Duodenal mucosa (tissue), 2 donors: ENCODE measurements around the gene XXYLT1.

Experiments used
- H3K27ac ChIP-seq: one replicate; pipeline ENCODE4 v1.7.0; 2013; ENCODE audit warnings: low read depth, low read length
- H3K27me3 ChIP-seq, 2 donors: one replicate each; pipeline ENCODE4 v1.7.0; 2013; ENCODE audit warnings: low read length in 2 of 2, control low read depth in 1 of 2; ENCODE audit not compliant: insufficient read depth in 2 of 2, control insufficient read depth in 1 of 2
- H3K36me3 ChIP-seq, 2 donors: one replicate each; pipeline ENCODE4 v1.7.0; 2013; ENCODE audit warnings: low read length in 2 of 2, control low read depth in 1 of 2; ENCODE audit not compliant: insufficient read depth in 2 of 2, control insufficient read depth in 1 of 2
- H3K4me1 ChIP-seq, 2 donors: one replicate each; pipeline ENCODE4 v1.7.0; 2013; ENCODE audit warnings: low read length in 2 of 2, control low read depth in 1 of 2; ENCODE audit not compliant: insufficient read depth in 2 of 2, control insufficient read depth in 1 of 2
- H3K4me3 ChIP-seq, 2 donors: one replicate each; pipeline ENCODE4 v1.7.0; 2013; ENCODE audit warnings: low read length in 2 of 2, low read depth in 1 of 2
- H3K9ac ChIP-seq, 2 donors: one replicate each; pipeline ENCODE4 v1.7.0; 2013; ENCODE audit warnings: low read length in 2 of 2, low read depth in 1 of 2
- H3K9me3 ChIP-seq, 2 donors: one replicate each; pipeline ENCODE4 v1.7.0; 2013; ENCODE audit warnings: low read length in 2 of 2, control low read depth in 1 of 2; ENCODE audit not compliant: control insufficient read depth in 1 of 2

The XXYLT1 gene

GRCh38 chr3:195062866-195063540 lies 208.0 kb downstream of the XXYLT1 start:
- Histone ChIP-seq H3K27me3 (no peaks in the 10 kb centered on the region), H3K9ac (no peak overlapping the region), H3K9me3 (no peaks in the 10 kb centered on the region), H3K36me3 (no peaks in the 10 kb centered on the region), H3K27ac (no peak overlapping the region), H3K4me3 (no peak overlapping the region), H3K4me1 (peaks cover 9 to 15% of the 10 kb centered on the region in 2 donors)

- H3K9me3 ChIP-seq = no peaks in the 10 kb centered on the region
- no peak overlapping the region for H3K9ac ChIP-seq
- H3K27ac ChIP-seq = no peak overlapping the region
- no peaks in the 10 kb centered on the region for H3K27me3 ChIP-seq
- H3K4me1 ChIP-seq = peaks cover 9 to 15% of the 10 kb centered on the region in 2 donors
- no peaks in the 10 kb centered on the region for H3K36me3 ChIP-seq
- no peak overlapping the region for H3K4me3 ChIP-seq
These were observed 209.0 kb downstream of the XXYLT1 start for GRCh38 chr3:195061756-195062655.

GRCh38 chr3:195060531-195061291 lies 210.2 kb downstream of the XXYLT1 start:
- Histone ChIP-seq H3K27ac (no peak overlapping the region), H3K4me3 (no peak overlapping the region), H3K36me3 (no peaks in the 10 kb centered on the region), H3K27me3 (no peaks in the 10 kb centered on the region), H3K4me1 (peaks cover 9 to 15% of the 10 kb centered on the region in 2 donors), H3K9me3 (no peaks in the 10 kb centered on the region), H3K9ac (no peak overlapping the region)

DNA sequence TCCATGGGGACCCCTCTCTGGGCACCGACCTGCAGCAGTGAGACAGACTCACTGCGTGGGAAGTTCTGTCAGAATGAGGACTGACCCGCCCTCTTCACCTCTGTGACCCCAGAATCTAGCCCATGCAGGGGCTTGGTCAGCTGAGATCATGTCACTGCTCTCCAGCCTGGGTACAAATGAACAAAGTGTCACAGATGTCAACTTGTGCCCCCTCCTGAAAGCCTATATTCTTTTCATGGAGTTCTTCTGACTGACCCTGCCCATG lies 210.8 kb downstream of the XXYLT1 start:
- Histone ChIP-seq H3K9me3 (no peaks in the 10 kb centered on the region), H3K4me1 (peaks cover 9 to 15% of the 10 kb centered on the region in 2 donors), H3K9ac (no peak overlapping the region), H3K27ac (no peak overlapping the region), H3K27me3 (no peaks in the 10 kb centered on the region), H3K4me3 (no peak overlapping the region), H3K36me3 (no peaks in the 10 kb centered on the region)

DNA sequence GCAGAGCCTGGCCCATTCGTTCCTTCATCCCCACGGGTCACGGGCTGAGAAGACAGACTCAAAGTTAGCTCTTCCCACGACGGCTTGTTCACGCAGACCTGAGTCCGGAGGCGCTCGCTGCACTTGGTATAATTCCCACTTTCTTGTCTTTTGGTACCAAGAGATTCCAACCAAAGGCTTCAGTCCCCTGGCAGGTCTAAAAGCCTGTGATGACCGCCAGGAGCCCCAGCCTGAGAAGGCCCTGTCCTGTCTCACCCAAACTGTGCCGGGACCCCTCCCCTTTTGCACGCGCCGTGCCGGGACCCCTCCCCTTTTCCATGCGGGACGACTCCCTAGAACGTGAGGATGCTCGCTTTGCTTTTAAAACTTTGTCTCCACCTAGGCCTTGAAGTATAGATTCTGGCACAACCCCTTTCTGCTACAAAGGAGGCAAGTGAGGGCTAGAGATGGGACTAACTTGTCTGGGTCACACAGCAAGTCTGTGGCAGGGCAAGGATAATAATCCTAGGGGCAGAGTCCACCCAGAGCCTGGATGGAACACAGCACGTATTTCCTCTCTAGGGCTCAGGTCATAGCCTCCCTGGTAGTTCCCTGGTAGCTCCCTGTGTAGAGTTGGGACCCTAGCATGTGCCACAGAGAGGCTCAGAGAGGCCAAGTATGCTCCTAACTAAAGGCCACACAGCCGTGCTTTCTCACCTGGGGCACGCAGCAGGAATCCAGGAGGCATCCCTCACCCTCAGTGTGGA lies 211.3 kb downstream of the XXYLT1 start:
- Histone ChIP-seq H3K9ac (no peak overlapping the region), H3K4me1 (peaks cover 9 to 15% of the 10 kb centered on the region in 2 donors), H3K9me3 (no peaks in the 10 kb centered on the region), H3K27me3 (no peaks in the 10 kb centered on the region), H3K4me3 (no peak overlapping the region), H3K36me3 (no peaks in the 10 kb centered on the region), H3K27ac (no peak overlapping the region)

DNA sequence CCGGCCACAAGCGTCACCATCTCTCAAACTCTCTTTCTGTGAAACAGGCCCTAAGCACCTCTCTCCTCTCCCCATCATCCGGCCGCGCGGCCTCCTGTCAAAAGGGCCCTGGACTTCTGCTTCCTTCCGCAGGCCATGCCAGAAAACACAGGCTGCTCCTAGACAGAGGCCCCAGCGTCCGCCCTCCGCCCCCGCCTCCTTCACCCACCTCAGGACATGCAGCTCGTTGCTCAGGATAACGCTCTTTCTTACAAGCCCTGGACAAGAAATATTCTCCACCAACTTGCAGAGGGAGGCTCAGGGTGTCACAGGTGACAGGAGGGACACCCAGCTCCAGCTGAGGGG lies 212.0 kb downstream of the XXYLT1 start:
- Histone ChIP-seq H3K27me3 (no peaks in the 10 kb centered on the region), H3K4me3 (no peak overlapping the region), H3K9ac (no peak overlapping the region), H3K9me3 (no peaks in the 10 kb centered on the region), H3K27ac (no peak overlapping the region), H3K4me1 (peaks cover 4 to 9% of the 10 kb centered on the region in 2 donors), H3K36me3 (no peaks in the 10 kb centered on the region)

DNA sequence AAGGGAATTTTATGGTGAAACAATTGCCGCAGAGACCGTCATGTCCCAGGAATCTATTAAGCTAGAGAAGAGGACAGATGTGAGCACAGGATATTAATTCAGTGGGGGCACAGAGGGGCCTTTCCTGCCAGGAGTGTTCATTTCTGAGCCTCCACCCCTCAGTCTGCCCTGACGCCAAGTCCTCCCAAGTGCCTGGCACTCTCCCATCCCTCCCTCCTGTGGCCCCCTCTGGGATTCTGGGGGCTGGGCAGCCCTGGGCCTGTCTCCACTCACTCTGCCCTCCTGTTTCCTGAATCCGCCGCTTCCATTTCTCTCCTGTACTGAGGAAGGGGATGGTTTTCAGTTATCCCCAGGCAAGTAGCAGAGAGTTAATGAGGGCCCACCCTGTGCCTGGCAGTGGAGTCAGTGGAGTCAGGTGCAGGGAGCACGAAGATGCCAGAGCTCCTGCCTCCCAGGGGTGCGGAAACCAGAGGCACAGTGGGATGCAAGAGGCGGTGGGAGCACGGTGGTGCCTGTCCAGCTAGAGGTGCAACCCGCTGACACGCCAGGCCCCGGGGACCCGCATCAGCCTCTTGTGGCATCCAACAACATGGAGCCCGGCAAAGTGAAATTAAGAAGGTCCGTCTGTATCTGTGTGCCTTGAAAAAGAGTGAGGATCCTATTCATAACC lies 212.5 kb downstream of the XXYLT1 start:
- no peak overlapping the region for H3K4me3 ChIP-seq
- H3K4me1 ChIP-seq = peaks cover 1 to 4% of the 10 kb centered on the region in 2 donors
- H3K27me3 ChIP-seq = no peaks in the 10 kb centered on the region
- no peak overlapping the region for H3K9ac ChIP-seq
- no peaks in the 10 kb centered on the region for H3K36me3 ChIP-seq
- H3K9me3 ChIP-seq = no peaks in the 10 kb centered on the region
- H3K27ac ChIP-seq = no peak overlapping the region

- H3K4me1 ChIP-seq = peaks cover 0 to 4% of the 10 kb centered on the region in 2 donors
- no peak overlapping the region for H3K4me3 ChIP-seq
- no peaks in the 10 kb centered on the region for H3K9me3 ChIP-seq
- no peak overlapping the region for H3K9ac ChIP-seq
- no peaks in the 10 kb centered on the region for H3K36me3 ChIP-seq
- no peaks in the 10 kb centered on the region for H3K27me3 ChIP-seq
- H3K27ac ChIP-seq = no peak overlapping the region
These were observed 213.2 kb downstream of the XXYLT1 start for GRCh38 chr3:195057716-195058115.

GRCh38 chr3:195056506-195056905 lies 214.5 kb downstream of the XXYLT1 start:
- Histone ChIP-seq H3K9me3 (no peaks in the 10 kb centered on the region), H3K9ac (no peak overlapping the region), H3K4me3 (no peak overlapping the region), H3K36me3 (no peaks in the 10 kb centered on the region), H3K27ac (no peak overlapping the region), H3K27me3 (no peaks in the 10 kb centered on the region), H3K4me1 (peaks cover 0 to 4% of the 10 kb centered on the region in 2 donors)
